PFSK-1 (cell line): ENCODE measurements around the gene CAMTA1.

ENCODE experiments used
- FOXP2 ChIP-seq: optimal IDR thresholded peaks from 2 replicates; pipeline ENCODE3; 2011; ENCODE audit warnings: borderline replicate concordance, control low read depth, inconsistent platforms; ENCODE audit not compliant: insufficient read depth; ENCODE audit errors: extremely low read length, extremely low read depth
- POLR2AphosphoS5 ChIP-seq: IDR thresholded peaks from 2 replicates; pipeline ENCODE4 v1.6.1; 2012; ENCODE audit warnings: low read depth, mild to moderate bottlenecking, control low read depth, low read length, moderate library complexity
- SIN3A ChIP-seq: IDR thresholded peaks from 2 replicates; pipeline ENCODE4 v1.6.1; 2012; ENCODE audit warnings: mild to moderate bottlenecking, low read length, moderate library complexity, borderline replicate concordance; ENCODE audit not compliant: insufficient read depth
- TAF1 ChIP-seq: IDR thresholded peaks from 2 replicates; pipeline ENCODE4 v1.6.1; 2012; ENCODE audit warnings: low read length, control low read depth, borderline replicate concordance; ENCODE audit not compliant: insufficient read depth
- TF ChIP-seq, protein P1 (sequence below), 2 experiments: IDR thresholded peaks; 2 replicates each; pipeline versions ENCODE4 v1.6.1 to v1.8.0; 2011 to 2012; ENCODE audit warnings: low read depth in 2 of 2, low read length in 2 of 2, control low read depth in 1 of 2, inconsistent platforms in 1 of 2, mild to moderate bottlenecking in 1 of 2, moderate library complexity in 1 of 2; ENCODE audit not compliant: insufficient read depth in 1 of 2

CAMTA1 gene

DNA sequence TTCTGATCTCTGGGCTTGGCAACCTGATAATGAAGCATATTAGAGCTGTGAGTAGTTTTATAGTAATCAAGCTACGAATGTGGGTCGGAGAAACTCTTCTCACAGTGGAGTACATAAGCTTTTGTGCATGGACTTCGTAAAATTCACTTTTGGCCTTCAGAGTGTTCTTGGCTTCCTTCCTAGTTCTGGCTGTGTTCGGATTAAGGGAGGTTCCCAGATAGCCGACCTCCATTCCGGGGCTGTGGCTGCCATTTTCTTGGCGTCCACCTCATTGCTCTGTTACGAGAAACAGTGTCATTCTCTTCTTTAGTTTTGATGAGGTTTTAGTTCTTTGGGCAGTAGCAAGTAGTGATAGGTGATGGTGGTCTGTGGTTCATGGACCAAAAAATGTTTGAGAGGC is 26.3 kb downstream of the CAMTA1 start:
- no peak for TF ChIP-seq TAF1
- no peak for TF ChIP-seq FOXP2
- no peak for TF ChIP-seq POLR2AphosphoS5
- no peak for TF ChIP-seq SIN3A
- TF ChIP-seq, protein P1, sequence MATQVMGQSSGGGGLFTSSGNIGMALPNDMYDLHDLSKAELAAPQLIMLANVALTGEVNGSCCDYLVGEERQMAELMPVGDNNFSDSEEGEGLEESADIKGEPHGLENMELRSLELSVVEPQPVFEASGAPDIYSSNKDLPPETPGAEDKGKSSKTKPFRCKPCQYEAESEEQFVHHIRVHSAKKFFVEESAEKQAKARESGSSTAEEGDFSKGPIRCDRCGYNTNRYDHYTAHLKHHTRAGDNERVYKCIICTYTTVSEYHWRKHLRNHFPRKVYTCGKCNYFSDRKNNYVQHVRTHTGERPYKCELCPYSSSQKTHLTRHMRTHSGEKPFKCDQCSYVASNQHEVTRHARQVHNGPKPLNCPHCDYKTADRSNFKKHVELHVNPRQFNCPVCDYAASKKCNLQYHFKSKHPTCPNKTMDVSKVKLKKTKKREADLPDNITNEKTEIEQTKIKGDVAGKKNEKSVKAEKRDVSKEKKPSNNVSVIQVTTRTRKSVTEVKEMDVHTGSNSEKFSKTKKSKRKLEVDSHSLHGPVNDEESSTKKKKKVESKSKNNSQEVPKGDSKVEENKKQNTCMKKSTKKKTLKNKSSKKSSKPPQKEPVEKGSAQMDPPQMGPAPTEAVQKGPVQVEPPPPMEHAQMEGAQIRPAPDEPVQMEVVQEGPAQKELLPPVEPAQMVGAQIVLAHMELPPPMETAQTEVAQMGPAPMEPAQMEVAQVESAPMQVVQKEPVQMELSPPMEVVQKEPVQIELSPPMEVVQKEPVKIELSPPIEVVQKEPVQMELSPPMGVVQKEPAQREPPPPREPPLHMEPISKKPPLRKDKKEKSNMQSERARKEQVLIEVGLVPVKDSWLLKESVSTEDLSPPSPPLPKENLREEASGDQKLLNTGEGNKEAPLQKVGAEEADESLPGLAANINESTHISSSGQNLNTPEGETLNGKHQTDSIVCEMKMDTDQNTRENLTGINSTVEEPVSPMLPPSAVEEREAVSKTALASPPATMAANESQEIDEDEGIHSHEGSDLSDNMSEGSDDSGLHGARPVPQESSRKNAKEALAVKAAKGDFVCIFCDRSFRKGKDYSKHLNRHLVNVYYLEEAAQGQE (IDR thresholded peaks at IDR 0.05; ENCODE audit: insufficient read depth in 1 of 2, low read depth in 2 of 2, low read length in 2 of 2): no peak

DNA sequence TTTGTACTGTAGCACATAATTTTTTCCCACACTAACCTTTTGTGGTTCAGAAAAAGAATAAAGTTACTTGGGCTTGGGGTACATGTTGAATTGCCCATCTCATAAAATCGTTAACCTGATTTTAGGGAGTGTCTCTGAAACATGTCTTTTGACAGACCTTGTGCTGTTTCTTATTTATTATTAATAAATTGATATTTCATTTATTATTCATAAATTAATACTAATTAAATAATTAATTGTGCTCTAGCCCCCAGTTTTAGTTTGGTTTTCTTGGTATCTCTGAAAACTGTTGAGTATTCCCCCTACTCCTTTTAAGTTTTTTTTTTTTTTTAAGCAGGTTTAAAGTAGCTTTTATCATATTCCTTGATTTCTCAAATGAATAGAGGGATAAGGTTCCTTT is 27.9 kb downstream of the CAMTA1 start:
- no peak for TF ChIP-seq FOXP2
- TF ChIP-seq, protein P1 (IDR thresholded peaks at IDR 0.05; ENCODE audit: insufficient read depth in 1 of 2, low read depth in 2 of 2, low read length in 2 of 2): no peak
- TF ChIP-seq POLR2AphosphoS5: no peak
- TF ChIP-seq TAF1: no peak
- no peak for TF ChIP-seq SIN3A

DNA sequence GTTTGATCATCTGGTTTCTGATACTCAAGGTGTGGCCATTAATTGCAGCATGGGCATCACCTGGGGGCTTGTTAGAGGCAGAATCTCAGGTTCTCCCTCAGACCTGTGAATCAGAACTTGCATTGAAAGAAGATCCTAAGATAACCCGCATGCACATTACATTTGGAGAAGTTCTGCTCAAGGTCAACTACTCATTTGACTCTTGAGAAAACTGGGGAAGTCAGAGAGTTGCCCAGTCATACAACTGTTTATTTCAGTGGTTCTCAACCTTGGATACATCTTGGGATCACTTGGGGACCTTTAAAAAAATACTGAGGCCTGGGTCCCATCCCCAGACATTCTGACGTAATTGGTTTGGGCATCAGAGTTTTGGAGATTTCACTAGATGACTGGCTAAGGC is 30.5 kb downstream of the CAMTA1 start:
- TF ChIP-seq, protein P1 (IDR thresholded peaks at IDR 0.05; ENCODE audit: insufficient read depth in 1 of 2, low read depth in 2 of 2, low read length in 2 of 2): no peak
- TF ChIP-seq POLR2AphosphoS5 (no peak), TAF1 (no peak), SIN3A (no peak), FOXP2 (no peak)

DNA sequence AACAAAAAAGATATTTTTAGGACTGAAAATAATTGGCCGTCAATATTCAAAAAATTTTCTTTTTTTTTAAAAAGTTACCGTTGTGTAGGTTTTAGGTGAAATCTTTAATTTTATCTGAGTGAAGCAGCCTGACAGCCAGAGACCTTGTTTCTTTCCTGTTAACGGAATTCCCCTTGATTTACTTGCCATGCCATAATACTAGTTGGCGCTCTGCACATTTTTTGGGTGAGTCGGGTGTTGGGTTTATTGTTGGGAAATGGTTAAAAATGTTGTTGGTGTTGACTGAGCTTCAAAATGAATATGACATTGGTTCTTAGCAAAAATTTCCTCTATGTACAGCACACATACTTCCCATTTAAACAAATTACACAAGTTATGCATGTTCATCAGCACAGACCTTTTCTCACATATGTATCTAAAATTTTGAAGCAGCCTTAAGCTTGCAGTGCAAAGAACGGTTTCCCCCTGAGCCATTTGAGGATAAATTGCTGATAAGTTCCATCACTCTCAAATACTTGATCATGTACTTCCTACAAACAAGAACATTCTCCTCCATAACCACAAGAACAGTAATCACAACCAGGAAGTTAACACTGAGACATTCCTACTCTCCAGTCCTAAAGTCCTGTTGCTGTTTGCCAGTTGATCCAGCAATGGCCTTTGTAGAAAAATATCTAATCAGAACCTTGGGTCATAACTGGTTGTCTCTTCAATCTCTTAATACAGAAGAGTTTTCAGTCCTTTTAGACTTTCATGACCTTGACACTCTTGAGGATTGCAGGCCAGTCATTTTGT is 34.2 kb downstream of the CAMTA1 start:
- TF ChIP-seq FOXP2 (no peak), TAF1 (no peak), POLR2AphosphoS5 (no peak), SIN3A (no peak)
- TF ChIP-seq, protein P1 (IDR thresholded peaks at IDR 0.05; ENCODE audit: insufficient read depth in 1 of 2, low read depth in 2 of 2, low read length in 2 of 2): no peak
